DOHH2 (cell line): Measurements from ENCODE around the gene DHRS4L2.
"Not testable (repeated sequence)": the region's sequence is repeated elsewhere in the genome, so short reads cannot be mapped to it uniquely, and the experiment has no call there.

ENCODE experiments used
- EZH2phosphoT487 ChIP-seq: fragments of 200-600 bp; sonication (generic); IDR thresholded peaks from 2 replicates; pipeline ENCODE4 v1.6.1; 2017; ENCODE audit warnings: borderline replicate concordance, mild to moderate bottlenecking, antibody characterized with exemption, low read length, moderate library complexity, mixed read lengths
- TF ChIP-seq, protein P1 (sequence below): fragments of 200-600 bp; sonication (generic); IDR thresholded peaks from one replicate; pipeline ENCODE4 v1.5.1; 2014; ENCODE audit warnings: antibody characterized with exemption, mild to moderate bottlenecking, low read depth, low read length; ENCODE audit not compliant: poor library complexity, severe bottlenecking

DNA sequence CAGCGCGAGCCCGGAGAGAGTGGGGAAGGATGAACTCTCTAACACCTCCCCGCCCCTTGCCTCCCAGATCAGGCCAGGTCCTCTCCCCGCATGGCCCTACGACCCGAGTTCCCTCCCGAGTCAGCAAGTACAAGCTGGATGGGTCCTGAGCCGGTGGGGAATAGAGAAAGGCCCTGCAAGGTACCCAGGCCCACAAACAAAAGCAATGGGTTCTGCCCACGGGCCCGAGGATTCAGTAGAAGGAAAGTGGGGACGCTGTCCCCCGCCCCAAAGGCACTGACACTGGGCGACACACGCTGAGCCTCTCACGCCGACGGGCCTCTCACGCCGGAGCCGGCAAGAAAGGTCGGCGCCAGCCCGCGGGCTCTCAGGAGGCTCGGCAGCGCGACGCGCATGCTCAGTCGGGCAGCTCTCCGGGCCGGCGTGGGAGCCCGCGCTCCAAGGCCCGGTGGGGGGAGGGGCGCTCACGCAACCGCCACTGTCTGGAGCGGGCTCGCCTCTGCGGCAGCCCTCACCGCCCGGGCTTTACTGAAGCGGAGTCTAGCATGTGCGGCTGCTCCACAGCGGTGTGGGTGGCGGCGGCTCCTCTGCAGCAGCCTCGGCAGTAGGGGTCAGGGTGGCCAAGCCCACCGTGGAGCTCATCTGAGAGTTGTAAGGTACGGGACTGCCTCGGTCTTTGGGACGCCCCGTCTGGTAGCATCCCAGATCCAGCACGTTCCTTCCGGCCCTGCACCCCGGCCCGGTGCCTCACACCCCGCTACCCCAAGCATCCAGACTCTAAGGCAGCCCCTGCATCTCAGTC is 19.0 kb upstream of the DHRS4L2 start:
- TF ChIP-seq, protein P1, sequence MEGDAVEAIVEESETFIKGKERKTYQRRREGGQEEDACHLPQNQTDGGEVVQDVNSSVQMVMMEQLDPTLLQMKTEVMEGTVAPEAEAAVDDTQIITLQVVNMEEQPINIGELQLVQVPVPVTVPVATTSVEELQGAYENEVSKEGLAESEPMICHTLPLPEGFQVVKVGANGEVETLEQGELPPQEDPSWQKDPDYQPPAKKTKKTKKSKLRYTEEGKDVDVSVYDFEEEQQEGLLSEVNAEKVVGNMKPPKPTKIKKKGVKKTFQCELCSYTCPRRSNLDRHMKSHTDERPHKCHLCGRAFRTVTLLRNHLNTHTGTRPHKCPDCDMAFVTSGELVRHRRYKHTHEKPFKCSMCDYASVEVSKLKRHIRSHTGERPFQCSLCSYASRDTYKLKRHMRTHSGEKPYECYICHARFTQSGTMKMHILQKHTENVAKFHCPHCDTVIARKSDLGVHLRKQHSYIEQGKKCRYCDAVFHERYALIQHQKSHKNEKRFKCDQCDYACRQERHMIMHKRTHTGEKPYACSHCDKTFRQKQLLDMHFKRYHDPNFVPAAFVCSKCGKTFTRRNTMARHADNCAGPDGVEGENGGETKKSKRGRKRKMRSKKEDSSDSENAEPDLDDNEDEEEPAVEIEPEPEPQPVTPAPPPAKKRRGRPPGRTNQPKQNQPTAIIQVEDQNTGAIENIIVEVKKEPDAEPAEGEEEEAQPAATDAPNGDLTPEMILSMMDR, result not testable (repeated sequence)
- not testable (repeated sequence) for TF ChIP-seq EZH2phosphoT487
